PC-3 (cell line): ENCODE measurements around the gene GAS7.

Experiments
- CTCF ChIP-seq: fragments of 300-600 bp; sonication (generic); conservative IDR thresholded peaks from 2 replicates; pipeline ENCODE4 v1.5.1; 2017; ENCODE audit warnings: antibody characterized with exemption, low read depth, mild to moderate bottlenecking, low read length
- EZH2 ChIP-seq: fragments of 300-600 bp; sonication (generic); IDR thresholded peaks from one replicate; pipeline ENCODE4 v1.6.1; 2017; ENCODE audit warnings: antibody characterized with exemption, mild to moderate bottlenecking, low read length; ENCODE audit not compliant: unreplicated experiment
- EZH2phosphoT487 ChIP-seq: fragments of 300-600 bp; sonication (generic); IDR thresholded peaks from 2 replicates; pipeline ENCODE4 v1.6.1; 2018; ENCODE audit warnings: mild to moderate bottlenecking, antibody characterized with exemption, low read length, borderline replicate concordance

- TF ChIP-seq CTCF (no peak), EZH2phosphoT487 (no peak), EZH2 (no peak)
These were observed 42.9 kb downstream of the GAS7 start for GRCh38 chr17:10155371-10156076.
